Left lobe of liver (tissue), 2 donors: ENCODE data around the gene PRM2. TPM values are rescaled to one million over a fixed set of nuclear protein-coding genes. Genes with fewer than 3 reads are reported as not detected.

Experiments
- ATAC-seq: fragments of 200-7000 bp; cut with Tn5 transposase; one replicate; pipeline ENCODE4 v1.9.1; 2020; ENCODE audit warnings: mild to moderate bottlenecking, moderate library complexity
- DNase-seq: peaks from one replicate; pipeline ENCODE4 v3.0.0-alpha.2; 2020; ENCODE audit warnings: low spot score
- total RNA-seq: library from RNA; stranded (reverse); gene quantifications from one replicate; pipeline ENCODE4 v1.2.1, GENCODE V29; 2021
- donor health status: DM: no; HTN: no; CAD: no; lungs with moderate emphysema.
- donor health status: DM: no; HTN: yes; CAD: no.

The PRM2 gene
- total RNA-seq, 1 donor from 2014 or later = not detected

GRCh38 chr16:11264155-11264832 lies 12.0 kb downstream of the PRM2 start:
- ATAC-seq (no peak), DNase-seq (no peak)

GRCh38 chr16:11263737-11264136 lies 12.5 kb downstream of the PRM2 start:
- DNase-seq (no peak), ATAC-seq (no peak)

GRCh38 chr16:11262915-11263314 lies 13.4 kb downstream of the PRM2 start:
- no peak for DNase-seq
- ATAC-seq = no peak

- ATAC-seq = no peak
- DNase-seq = no peak
Measured at GRCh38 chr16:11260596-11260966, 15.7 kb downstream of the PRM2 start.

- ATAC-seq = no peak
- DNase-seq = peak; percentile 57
Measured at GRCh38 chr16:11259655-11260595, 16.4 kb downstream of the PRM2 start.

GRCh38 chr16:11258553-11259492 lies 17.5 kb downstream of the PRM2 start:
- peak; percentile 44 for ATAC-seq
- peak; percentile 94 for DNase-seq

- DNase-seq (peak; percentile 75), ATAC-seq (peak; percentile 52)
Measured at GRCh38 chr16:11257131-11257938, 18.9 kb downstream of the PRM2 start.

GRCh38 chr16:11256661-11257130 lies 19.6 kb downstream of the PRM2 start:
- DNase-seq = peak; percentile 72
- peak; percentile 33 for ATAC-seq

GRCh38 chr16:11255737-11256660 lies 20.3 kb downstream of the PRM2 start, which contains the start of gene SOCS1:
Gene SOCS1 (minus strand): TSS chr16:11256204. CDS start chr16:11255478, 726 bp downstream.
- DNase-seq (peak; percentile 90), ATAC-seq (peak; percentile 75)

- no peak for ATAC-seq
- DNase-seq = peak; percentile 55
Measured at GRCh38 chr16:11254913-11255736, 21.2 kb downstream of the PRM2 start.

- DNase-seq (no peak), ATAC-seq (no peak)
Measured at GRCh38 chr16:11253995-11254912, 22.0 kb downstream of the PRM2 start.

- no peak for ATAC-seq
- no peak for DNase-seq
Measured at GRCh38 chr16:11253009-11253994, 23.0 kb downstream of the PRM2 start.

- DNase-seq (no peak), ATAC-seq (no peak)
Measured at GRCh38 chr16:11252482-11252931, 23.8 kb downstream of the PRM2 start.

- no peak for DNase-seq
Measured at GRCh38 chr16:11251525-11252481, 24.5 kb downstream of the PRM2 start.

More at GRCh38 chr16:11251525-11252481, 24.5 kb downstream of the PRM2 start:
- ATAC-seq = no peak
